Gastroesophageal sphincter (tissue), 3 donors: Measurements from ENCODE around the gene SLC7A1.

Experiments
- POLR2A ChIP-seq, 2 donors: fragments of 450-650 bp; IDR thresholded peaks; one replicate each; pipeline ENCODE4 v1.6.1; 2017; ENCODE audit warnings: antibody characterized with exemption in 2 of 2, mild to moderate bottlenecking in 2 of 2, moderate library complexity in 1 of 2
- TF ChIP-seq, protein P1 (sequence below), 4 experiments: fragments of 200-600 bp in 2 of 4; fragments of 450-650 bp in 2 of 4; sonication (generic) in 1 of 4; IDR thresholded peaks; one replicate each; pipeline ENCODE4 v1.5.1; 2017 to 2019; ENCODE audit warnings: antibody characterized with exemption in 4 of 4, mild to moderate bottlenecking in 2 of 4, moderate library complexity in 2 of 4

DNA sequence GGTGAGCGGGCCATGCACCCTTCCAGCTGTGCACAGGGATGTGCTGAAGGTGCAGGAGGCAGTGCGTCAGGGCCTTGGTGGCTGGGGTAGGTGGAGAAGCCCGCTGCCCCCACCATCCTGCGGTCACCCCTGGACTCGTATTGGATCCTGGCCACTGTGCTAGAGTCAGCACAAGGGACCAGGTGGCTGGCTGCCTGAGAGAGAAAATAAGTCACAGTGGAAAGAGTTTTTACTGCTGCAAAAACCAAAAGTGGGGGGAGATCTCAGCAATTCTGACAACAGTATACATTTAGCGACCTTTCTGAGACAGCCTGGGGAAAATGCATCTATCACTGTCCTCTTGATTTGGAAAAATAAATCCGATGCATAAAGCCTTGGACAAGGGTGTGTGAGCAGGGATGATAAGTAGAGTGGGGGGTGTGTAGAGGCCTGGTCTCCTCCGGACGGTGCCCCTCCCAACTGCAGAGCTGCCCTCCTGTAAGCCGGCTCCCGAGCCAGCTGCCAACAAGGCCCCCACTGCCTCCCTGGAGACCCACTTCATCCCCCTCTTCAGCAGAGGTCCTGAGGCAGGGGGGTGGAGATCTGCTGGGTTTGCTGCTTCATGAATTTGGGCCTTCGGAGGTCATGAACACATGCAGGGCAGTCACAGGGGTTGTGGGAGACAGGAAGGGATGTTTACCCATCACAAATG, 84.2 kb downstream of the SLC7A1 start:
- no peak for TF ChIP-seq POLR2A (IDR thresholded peaks at IDR 0.05)
- TF ChIP-seq, protein P1, sequence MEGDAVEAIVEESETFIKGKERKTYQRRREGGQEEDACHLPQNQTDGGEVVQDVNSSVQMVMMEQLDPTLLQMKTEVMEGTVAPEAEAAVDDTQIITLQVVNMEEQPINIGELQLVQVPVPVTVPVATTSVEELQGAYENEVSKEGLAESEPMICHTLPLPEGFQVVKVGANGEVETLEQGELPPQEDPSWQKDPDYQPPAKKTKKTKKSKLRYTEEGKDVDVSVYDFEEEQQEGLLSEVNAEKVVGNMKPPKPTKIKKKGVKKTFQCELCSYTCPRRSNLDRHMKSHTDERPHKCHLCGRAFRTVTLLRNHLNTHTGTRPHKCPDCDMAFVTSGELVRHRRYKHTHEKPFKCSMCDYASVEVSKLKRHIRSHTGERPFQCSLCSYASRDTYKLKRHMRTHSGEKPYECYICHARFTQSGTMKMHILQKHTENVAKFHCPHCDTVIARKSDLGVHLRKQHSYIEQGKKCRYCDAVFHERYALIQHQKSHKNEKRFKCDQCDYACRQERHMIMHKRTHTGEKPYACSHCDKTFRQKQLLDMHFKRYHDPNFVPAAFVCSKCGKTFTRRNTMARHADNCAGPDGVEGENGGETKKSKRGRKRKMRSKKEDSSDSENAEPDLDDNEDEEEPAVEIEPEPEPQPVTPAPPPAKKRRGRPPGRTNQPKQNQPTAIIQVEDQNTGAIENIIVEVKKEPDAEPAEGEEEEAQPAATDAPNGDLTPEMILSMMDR (IDR thresholded peaks at IDR 0.05) = no peak
